Measurements from ENCODE around the gene APOO. TPM values are rescaled to one million over a fixed set of nuclear protein-coding genes. Genes with fewer than 3 reads are reported as not detected.

APOO gene
- total and polyA plus RNA-seq, 2 experiments from 2014 or later = 32.8 to 72.4 TPM

DNA sequence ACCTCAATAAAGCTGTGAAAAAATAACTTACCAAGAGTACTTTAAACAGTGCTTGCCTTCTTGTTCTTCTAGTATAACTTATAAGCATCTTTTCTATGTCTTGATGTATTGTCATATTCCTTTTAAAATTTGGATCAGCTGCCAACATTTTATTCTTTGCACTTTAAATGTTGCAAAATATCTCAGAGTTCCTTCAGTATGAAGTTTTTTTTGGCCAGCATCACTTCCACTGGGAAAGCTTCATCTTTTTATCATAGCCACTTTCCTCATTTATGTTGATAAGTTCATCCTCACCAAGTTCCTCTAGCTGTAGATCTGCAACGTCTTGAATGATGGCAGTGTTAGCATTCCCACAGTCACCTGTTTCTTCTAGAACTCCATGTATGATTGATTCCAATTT lies 24.3 kb upstream of the APOO start:
- Mint-ChIP-seq H3K27me3 (ENCODE audit: insufficient read depth, low read depth, poor library complexity) (no peaks in the 10 kb centered on the region), H3K4me1 (peaks cover 5% of the 10 kb centered on the region; the same call in 2 of the 3 replicates), H3K36me3 (ENCODE audit: low read depth) (no peaks in the 10 kb centered on the region), H3K27ac (no peak overlapping the region), H3K9me3 (no peaks in the 10 kb centered on the region), H3K4me3 (no peak overlapping the region)
- Histone ChIP-seq H3K27me3 (ENCODE audit: insufficient read depth) (no peaks in the 10 kb centered on the region), H2AFZ (no peak overlapping the region), H3K36me3 (ENCODE audit: insufficient read depth) (no peaks in the 10 kb centered on the region), H3F3A (replicated peaks; ENCODE audit: low read depth) (no peaks in the 10 kb centered on the region), H3K79me2 (replicated peaks; ENCODE audit: insufficient read depth) (no peaks in the 10 kb centered on the region), H3K4me1 (ENCODE audit: insufficient read depth) (no peaks in the 10 kb centered on the region; the same call in 1 of the 2 replicates), H3K4me3 (no peak overlapping the region), H3K4me2 (no peak overlapping the region), H3K9me2 (ENCODE audit: insufficient read depth) (no peaks in the 10 kb centered on the region), H4K20me1 (replicated peaks; ENCODE audit: insufficient read depth) (no peaks in the 10 kb centered on the region), H3K27ac (ENCODE audit: low read depth) (no peak overlapping the region)
- TF ChIP-seq, protein P1, sequence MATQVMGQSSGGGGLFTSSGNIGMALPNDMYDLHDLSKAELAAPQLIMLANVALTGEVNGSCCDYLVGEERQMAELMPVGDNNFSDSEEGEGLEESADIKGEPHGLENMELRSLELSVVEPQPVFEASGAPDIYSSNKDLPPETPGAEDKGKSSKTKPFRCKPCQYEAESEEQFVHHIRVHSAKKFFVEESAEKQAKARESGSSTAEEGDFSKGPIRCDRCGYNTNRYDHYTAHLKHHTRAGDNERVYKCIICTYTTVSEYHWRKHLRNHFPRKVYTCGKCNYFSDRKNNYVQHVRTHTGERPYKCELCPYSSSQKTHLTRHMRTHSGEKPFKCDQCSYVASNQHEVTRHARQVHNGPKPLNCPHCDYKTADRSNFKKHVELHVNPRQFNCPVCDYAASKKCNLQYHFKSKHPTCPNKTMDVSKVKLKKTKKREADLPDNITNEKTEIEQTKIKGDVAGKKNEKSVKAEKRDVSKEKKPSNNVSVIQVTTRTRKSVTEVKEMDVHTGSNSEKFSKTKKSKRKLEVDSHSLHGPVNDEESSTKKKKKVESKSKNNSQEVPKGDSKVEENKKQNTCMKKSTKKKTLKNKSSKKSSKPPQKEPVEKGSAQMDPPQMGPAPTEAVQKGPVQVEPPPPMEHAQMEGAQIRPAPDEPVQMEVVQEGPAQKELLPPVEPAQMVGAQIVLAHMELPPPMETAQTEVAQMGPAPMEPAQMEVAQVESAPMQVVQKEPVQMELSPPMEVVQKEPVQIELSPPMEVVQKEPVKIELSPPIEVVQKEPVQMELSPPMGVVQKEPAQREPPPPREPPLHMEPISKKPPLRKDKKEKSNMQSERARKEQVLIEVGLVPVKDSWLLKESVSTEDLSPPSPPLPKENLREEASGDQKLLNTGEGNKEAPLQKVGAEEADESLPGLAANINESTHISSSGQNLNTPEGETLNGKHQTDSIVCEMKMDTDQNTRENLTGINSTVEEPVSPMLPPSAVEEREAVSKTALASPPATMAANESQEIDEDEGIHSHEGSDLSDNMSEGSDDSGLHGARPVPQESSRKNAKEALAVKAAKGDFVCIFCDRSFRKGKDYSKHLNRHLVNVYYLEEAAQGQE (IDR thresholded peaks at IDR 0.05; ENCODE audit: unreplicated experiment) = no peak
- no peak for TF ChIP-seq POLR2AphosphoS5 (IDR thresholded peaks at IDR 0.05; ENCODE audit: low read depth)
- TF ChIP-seq, protein P2, sequence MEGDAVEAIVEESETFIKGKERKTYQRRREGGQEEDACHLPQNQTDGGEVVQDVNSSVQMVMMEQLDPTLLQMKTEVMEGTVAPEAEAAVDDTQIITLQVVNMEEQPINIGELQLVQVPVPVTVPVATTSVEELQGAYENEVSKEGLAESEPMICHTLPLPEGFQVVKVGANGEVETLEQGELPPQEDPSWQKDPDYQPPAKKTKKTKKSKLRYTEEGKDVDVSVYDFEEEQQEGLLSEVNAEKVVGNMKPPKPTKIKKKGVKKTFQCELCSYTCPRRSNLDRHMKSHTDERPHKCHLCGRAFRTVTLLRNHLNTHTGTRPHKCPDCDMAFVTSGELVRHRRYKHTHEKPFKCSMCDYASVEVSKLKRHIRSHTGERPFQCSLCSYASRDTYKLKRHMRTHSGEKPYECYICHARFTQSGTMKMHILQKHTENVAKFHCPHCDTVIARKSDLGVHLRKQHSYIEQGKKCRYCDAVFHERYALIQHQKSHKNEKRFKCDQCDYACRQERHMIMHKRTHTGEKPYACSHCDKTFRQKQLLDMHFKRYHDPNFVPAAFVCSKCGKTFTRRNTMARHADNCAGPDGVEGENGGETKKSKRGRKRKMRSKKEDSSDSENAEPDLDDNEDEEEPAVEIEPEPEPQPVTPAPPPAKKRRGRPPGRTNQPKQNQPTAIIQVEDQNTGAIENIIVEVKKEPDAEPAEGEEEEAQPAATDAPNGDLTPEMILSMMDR (conservative IDR thresholded peaks at IDR 0.05; ENCODE audit: low read depth in 2 of 2) = no peak
- no peak for TF ChIP-seq ZNF114 (CRISPR knock-in tag; IDR thresholded peaks at IDR 0.05)
- no peak for TF ChIP-seq STAT1 (IDR thresholded peaks at IDR 0.05; ENCODE audit: unreplicated experiment)
- TF ChIP-seq, protein P3, sequence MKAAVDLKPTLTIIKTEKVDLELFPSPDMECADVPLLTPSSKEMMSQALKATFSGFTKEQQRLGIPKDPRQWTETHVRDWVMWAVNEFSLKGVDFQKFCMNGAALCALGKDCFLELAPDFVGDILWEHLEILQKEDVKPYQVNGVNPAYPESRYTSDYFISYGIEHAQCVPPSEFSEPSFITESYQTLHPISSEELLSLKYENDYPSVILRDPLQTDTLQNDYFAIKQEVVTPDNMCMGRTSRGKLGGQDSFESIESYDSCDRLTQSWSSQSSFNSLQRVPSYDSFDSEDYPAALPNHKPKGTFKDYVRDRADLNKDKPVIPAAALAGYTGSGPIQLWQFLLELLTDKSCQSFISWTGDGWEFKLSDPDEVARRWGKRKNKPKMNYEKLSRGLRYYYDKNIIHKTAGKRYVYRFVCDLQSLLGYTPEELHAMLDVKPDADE (IDR thresholded peaks at IDR 0.05) = no peak
- no peak for TF ChIP-seq NANOG (IDR thresholded peaks at IDR 0.05; ENCODE audit: borderline replicate concordance)
- no peak for TF ChIP-seq JUNB (IDR thresholded peaks at IDR 0.05; ENCODE audit: unreplicated experiment)
- TF ChIP-seq, protein P4, sequence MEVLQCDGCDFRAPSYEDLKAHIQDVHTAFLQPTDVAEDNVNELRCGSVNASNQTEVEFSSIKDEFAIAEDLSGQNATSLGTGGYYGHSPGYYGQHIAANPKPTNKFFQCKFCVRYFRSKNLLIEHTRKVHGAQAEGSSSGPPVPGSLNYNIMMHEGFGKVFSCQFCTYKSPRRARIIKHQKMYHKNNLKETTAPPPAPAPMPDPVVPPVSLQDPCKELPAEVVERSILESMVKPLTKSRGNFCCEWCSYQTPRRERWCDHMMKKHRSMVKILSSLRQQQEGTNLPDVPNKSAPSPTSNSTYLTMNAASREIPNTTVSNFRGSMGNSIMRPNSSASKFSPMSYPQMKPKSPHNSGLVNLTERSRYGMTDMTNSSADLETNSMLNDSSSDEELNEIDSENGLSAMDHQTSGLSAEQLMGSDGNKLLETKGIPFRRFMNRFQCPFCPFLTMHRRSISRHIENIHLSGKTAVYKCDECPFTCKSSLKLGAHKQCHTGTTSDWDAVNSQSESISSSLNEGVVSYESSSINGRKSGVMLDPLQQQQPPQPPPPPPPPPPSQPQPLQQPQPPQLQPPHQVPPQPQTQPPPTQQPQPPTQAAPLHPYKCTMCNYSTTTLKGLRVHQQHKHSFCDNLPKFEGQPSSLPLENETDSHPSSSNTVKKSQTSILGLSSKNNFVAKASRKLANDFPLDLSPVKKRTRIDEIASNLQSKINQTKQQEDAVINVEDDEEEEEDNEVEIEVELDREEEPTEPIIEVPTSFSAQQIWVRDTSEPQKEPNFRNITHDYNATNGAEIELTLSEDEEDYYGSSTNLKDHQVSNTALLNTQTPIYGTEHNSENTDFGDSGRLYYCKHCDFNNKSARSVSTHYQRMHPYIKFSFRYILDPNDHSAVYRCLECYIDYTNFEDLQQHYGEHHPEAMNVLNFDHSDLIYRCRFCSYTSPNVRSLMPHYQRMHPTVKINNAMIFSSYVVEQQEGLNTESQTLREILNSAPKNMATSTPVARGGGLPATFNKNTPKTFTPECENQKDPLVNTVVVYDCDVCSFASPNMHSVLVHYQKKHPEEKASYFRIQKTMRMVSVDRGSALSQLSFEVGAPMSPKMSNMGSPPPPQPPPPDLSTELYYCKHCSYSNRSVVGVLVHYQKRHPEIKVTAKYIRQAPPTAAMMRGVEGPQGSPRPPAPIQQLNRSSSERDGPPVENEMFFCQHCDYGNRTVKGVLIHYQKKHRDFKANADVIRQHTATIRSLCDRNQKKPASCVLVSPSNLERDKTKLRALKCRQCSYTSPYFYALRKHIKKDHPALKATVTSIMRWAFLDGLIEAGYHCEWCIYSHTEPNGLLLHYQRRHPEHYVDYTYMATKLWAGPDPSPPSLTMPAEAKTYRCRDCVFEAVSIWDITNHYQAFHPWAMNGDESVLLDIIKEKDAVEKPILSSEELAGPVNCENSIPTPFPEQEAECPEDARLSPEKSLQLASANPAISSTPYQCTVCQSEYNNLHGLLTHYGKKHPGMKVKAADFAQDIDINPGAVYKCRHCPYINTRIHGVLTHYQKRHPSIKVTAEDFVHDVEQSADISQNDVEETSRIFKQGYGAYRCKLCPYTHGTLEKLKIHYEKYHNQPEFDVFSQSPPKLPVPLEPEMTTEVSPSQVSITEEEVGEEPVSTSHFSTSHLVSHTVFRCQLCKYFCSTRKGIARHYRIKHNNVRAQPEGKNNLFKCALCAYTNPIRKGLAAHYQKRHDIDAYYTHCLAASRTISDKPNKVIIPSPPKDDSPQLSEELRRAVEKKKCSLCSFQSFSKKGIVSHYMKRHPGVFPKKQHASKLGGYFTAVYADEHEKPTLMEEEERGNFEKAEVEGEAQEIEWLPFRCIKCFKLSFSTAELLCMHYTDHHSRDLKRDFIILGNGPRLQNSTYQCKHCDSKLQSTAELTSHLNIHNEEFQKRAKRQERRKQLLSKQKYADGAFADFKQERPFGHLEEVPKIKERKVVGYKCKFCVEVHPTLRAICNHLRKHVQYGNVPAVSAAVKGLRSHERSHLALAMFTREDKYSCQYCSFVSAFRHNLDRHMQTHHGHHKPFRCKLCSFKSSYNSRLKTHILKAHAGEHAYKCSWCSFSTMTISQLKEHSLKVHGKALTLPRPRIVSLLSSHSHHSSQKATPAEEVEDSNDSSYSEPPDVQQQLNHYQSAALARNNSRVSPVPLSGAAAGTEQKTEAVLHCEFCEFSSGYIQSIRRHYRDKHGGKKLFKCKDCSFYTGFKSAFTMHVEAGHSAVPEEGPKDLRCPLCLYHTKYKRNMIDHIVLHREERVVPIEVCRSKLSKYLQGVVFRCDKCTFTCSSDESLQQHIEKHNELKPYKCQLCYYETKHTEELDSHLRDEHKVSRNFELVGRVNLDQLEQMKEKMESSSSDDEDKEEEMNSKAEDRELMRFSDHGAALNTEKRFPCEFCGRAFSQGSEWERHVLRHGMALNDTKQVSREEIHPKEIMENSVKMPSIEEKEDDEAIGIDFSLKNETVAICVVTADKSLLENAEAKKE (CRISPR knock-in tag; IDR thresholded peaks at IDR 0.05) = no peak
- no peak for TF ChIP-seq CREB1 (CRISPR knock-in tag; IDR thresholded peaks at IDR 0.05; ENCODE audit: low read depth)
- TF ChIP-seq EZH2 (IDR thresholded peaks at IDR 0.05; ENCODE audit: low read depth, unreplicated experiment) = no peak
- TF ChIP-seq ZNF331 (CRISPR knock-in tag; IDR thresholded peaks at IDR 0.05; ENCODE audit: low read depth) = no peak
- no peak for TF ChIP-seq EZH2phosphoT487 (IDR thresholded peaks at IDR 0.05; ENCODE audit: unreplicated experiment)
- DNase-seq (ENCODE audit: low spot score) (no peak), ATAC-seq (no peak)
